Body of pancreas (tissue), 4 donors: Measurements from ENCODE around the gene CRYBB3. TPM values are rescaled to one million over a fixed set of nuclear protein-coding genes. Genes with fewer than 3 reads are reported as not detected.
A peak's percentile ranks its signal among the peaks of the same experiment; 100 is the strongest.
"Not testable (repeated sequence)": the region's sequence is repeated elsewhere in the genome, so short reads cannot be mapped to it uniquely, and the experiment has no call there.

Experiments used
- ATAC-seq: fragments of 150-250 bp; one replicate; pipeline ENCODE4 v1.9.1; 2016
- DNase-seq, 4 donors: peaks; one replicate each; pipeline ENCODE4 v3.0.0-alpha.2; 2019
- H3K27ac ChIP-seq, 4 donors: fragments of 200-600 bp; sonication (generic); 1 replicate in 3 of 4; 2 replicates in 1 of 4; pipeline versions ENCODE4 v1.5.1 to v1.6.1; 2016 to 2019; ENCODE audit warnings: mild to moderate bottlenecking in 1 of 4, mixed read lengths in 1 of 4, moderate library complexity in 1 of 4
- H3K27me3 ChIP-seq, 2 donors: fragments of 200-600 bp; sonication (generic); one replicate each; pipeline ENCODE4 v1.6.0; 2016; ENCODE audit warnings: mild to moderate bottlenecking in 1 of 2
- H3K36me3 ChIP-seq, 2 donors: fragments of 200-600 bp; sonication (generic); replicated peaks in 1 of 2; 2 replicates each; pipeline ENCODE4 v1.5.1; 2016; ENCODE audit warnings: low read depth in 2 of 2; ENCODE audit not compliant: insufficient read depth in 1 of 2
- H3K4me1 ChIP-seq: fragments of 200-600 bp; sonication (generic); one replicate; pipeline ENCODE4 v1.6.0; 2016
- H3K4me3 ChIP-seq, 2 donors: fragments of 200-600 bp; sonication (generic); 1 replicate in 1 of 2; 2 replicates in 1 of 2; pipeline ENCODE4 v1.5.1; 2016 to 2019
- H3K9me3 ChIP-seq, 3 donors: fragments of 200-600 bp; sonication (generic); 1 replicate in 2 of 3; 2 replicates in 1 of 3; pipeline ENCODE4 v1.5.1; 2016
- POLR2A ChIP-seq, 3 donors: fragments of 450-650 bp; IDR thresholded peaks; one replicate each; pipeline ENCODE4 v1.6.1; 2016; ENCODE audit warnings: antibody characterized with exemption in 3 of 3, mild to moderate bottlenecking in 2 of 3
- WGBS, 2 donors: methylation state at CpG; one replicate each; pipeline ENCODE4 v1.1.5; 2017; 5-methylcytosine and 5-hydroxymethylcytosine counted together
- intact Hi-C: fragments of 100-400 bp; cut with DNase I; formaldehyde crosslinking; loops from one replicate; pipeline ENCODE4 v1.15.1; 2023
- total RNA-seq, 2 donors: library from RNA; depleted of rRNA; stranded (reverse); fragments of >200 nt; gene quantifications; one replicate each; pipeline ENCODE4 v1.1.0, GENCODE V29; 2016
- TF ChIP-seq, protein P1 (sequence below), 7 experiments: fragments of 450-650 bp in 4 of 7; fragments of 200-600 bp in 3 of 7; sonication (generic) in 3 of 7; IDR thresholded peaks; one replicate each; pipeline ENCODE4 v1.5.1; 2016 to 2019; ENCODE audit warnings: antibody characterized with exemption in 7 of 7

The CRYBB3 gene
- total RNA-seq, 2 donors from 2014 or later = not detected

- WGBS, 2 donors = 72 to 90% methylated on average over 4 to 7 of the region's 7 CpGs
- DNase-seq = no peak
- Histone ChIP-seq H3K36me3 (no peaks in the 10 kb centered on the region), H3K4me1 (no peaks in the 10 kb centered on the region), H3K27ac (no peak overlapping the region), H3K27me3 (no peaks in the 10 kb centered on the region), H3K4me3 (no peak overlapping the region), H3K9me3 (no peaks in the 10 kb centered on the region)
- intact Hi-C loops = no loop called here
- TF ChIP-seq, protein P1, sequence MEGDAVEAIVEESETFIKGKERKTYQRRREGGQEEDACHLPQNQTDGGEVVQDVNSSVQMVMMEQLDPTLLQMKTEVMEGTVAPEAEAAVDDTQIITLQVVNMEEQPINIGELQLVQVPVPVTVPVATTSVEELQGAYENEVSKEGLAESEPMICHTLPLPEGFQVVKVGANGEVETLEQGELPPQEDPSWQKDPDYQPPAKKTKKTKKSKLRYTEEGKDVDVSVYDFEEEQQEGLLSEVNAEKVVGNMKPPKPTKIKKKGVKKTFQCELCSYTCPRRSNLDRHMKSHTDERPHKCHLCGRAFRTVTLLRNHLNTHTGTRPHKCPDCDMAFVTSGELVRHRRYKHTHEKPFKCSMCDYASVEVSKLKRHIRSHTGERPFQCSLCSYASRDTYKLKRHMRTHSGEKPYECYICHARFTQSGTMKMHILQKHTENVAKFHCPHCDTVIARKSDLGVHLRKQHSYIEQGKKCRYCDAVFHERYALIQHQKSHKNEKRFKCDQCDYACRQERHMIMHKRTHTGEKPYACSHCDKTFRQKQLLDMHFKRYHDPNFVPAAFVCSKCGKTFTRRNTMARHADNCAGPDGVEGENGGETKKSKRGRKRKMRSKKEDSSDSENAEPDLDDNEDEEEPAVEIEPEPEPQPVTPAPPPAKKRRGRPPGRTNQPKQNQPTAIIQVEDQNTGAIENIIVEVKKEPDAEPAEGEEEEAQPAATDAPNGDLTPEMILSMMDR (IDR thresholded peaks at IDR 0.05) = no peak
- no peak for TF ChIP-seq POLR2A (IDR thresholded peaks at IDR 0.05)
- no peak for ATAC-seq
These were observed 1.3 kb downstream of the CRYBB3 start for GRCh38 chr22:25200967-25201366.

DNA sequence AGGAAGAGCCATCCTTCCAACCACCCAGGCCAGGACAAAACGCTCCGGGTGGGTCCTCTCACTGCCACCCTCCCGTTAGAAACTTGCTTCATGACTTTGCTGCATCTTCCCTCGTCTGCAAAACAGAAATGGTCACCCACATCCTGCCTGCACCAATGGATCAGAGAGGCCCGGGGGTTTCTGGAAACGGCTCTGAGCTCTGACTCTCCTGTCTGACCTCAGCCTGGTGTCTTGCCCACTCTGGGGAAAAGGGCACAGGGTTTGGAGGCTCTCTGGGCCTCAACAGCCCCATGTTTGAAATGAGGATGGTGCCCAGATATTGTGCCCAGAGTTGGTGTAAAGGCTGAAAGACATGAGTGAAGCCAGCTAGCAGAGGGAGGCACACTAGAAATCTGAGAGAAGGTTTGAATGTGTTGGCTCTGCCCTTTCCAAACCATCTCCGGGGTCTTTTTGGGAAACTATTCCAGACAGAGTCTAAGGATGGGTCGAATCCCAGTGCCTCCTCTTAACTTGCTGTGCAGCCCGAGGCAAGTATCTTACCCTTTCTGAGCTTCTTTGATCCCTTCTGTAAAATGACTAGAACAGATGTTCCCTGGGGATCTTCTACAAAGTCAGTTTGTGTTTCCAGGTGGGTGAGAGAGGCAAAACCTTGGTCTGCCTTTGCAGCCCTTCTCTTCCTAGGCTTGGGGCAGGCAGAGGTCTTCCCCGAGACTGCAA is 2.1 kb downstream of the CRYBB3 start:
- H3K4me3 ChIP-seq = no peak overlapping the region
- H3K27ac ChIP-seq = no peak overlapping the region
- TF ChIP-seq, protein P1 (IDR thresholded peaks at IDR 0.05) = no peak
- no peak for TF ChIP-seq POLR2A (IDR thresholded peaks at IDR 0.05)
- no peaks in the 10 kb centered on the region for H3K36me3 ChIP-seq
- intact Hi-C loops = no loop called here
- ATAC-seq (no peak), DNase-seq (no peak)
- H3K9me3 ChIP-seq = no peaks in the 10 kb centered on the region
- 63 to 77% methylated on average over 7 to 8 of the region's 10 CpGs for WGBS, 2 donors
- no peaks in the 10 kb centered on the region for H3K4me1 ChIP-seq
- H3K27me3 ChIP-seq = no peaks in the 10 kb centered on the region

DNA sequence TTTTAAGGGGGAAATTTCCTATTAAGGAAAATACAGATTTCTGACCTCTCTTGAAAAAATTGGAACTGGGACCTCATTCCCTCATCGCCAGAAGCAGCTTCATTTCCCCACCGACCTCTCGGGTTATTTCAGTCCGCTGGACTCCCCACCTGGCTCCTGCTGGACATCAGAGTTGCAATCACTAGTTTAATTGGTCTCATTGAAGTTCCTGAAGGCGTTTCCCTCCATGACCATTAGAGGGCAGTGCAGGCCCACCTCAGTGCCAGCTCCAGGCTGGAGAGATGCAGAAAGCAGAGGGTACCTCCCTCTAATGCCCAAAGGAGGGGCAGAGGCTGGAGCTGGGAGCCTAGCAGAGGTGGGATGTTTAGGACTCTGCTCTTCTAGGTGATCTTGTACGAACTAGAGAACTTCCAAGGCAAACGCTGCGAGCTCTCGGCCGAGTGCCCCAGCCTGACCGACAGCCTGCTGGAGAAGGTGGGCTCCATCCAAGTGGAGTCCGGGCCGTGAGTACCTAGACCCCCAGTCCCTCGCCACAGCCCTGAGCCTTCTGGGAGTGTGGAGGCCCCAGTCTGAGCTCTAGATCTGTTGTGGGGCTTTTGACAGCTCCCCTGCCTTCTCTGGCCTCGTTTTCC is 2.7 kb downstream of the CRYBB3 start:
- Histone ChIP-seq H3K27me3 (no peaks in the 10 kb centered on the region), H3K36me3 (no peaks in the 10 kb centered on the region), H3K4me3 (no peak overlapping the region), H3K27ac (no peak overlapping the region), H3K4me1 (no peaks in the 10 kb centered on the region), H3K9me3 (no peaks in the 10 kb centered on the region)
- intact Hi-C loops = no loop called here
- peak; percentile 51 to 67 (median 58) for DNase-seq
- ATAC-seq = peak; percentile 71
- TF ChIP-seq, protein P1 (IDR thresholded peaks at IDR 0.05) = peak; percentile 59 to 83 (median 66)
- TF ChIP-seq POLR2A (IDR thresholded peaks at IDR 0.05) = no peak
- 37 to 55% methylated on average over 9 to 15 of the region's 15 CpGs for WGBS, 2 donors

- ATAC-seq = no peak
- TF ChIP-seq, protein P1 (IDR thresholded peaks at IDR 0.05) = no peak
- no peak for TF ChIP-seq POLR2A (IDR thresholded peaks at IDR 0.05)
- 86 to 92% methylated on average over 4 of the region's 4 CpGs for WGBS, 2 donors
- Histone ChIP-seq H3K9me3 (no peaks in the 10 kb centered on the region), H3K27ac (no peak overlapping the region), H3K4me3 (no peak overlapping the region), H3K27me3 (no peaks in the 10 kb centered on the region), H3K36me3 (no peaks in the 10 kb centered on the region), H3K4me1 (no peaks in the 10 kb centered on the region)
- intact Hi-C loops = no loop called here
- DNase-seq = no peak
These were observed 3.4 kb downstream of the CRYBB3 start for GRCh38 chr22:25203082-25203481.

DNA sequence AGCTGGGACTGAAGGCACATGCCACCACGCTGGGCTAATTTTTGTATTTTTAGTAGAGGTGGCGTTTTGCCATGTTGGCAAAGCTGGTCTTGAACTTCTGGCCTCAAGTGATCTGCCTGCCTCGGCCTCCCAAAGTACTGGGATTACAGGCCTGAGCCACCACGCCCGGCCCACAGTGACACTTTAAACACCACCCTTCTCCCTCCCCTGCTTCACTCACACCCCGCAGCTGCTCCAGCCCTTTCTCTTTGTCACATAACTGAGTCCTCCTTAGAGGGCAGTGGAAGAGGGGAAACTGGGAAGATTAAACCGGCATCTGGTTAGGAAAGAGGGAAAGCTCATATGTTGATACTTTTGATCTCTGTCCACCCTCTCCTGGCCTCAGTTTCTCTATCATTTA is 4.9 kb downstream of the CRYBB3 start:
- intact Hi-C loops = not testable (repeated sequence)

More for the DNA sequence above, 4.9 kb downstream of the CRYBB3 start:
- not testable (repeated sequence) for H3K36me3 ChIP-seq, DNase-seq, H3K27ac ChIP-seq, H3K27me3 ChIP-seq, H3K4me1 ChIP-seq, H3K4me3 ChIP-seq, ATAC-seq, H3K9me3 ChIP-seq
- 87 to 92% methylated on average over 7 of the region's 7 CpGs for WGBS, 2 donors
